ENCODE data around the gene RANBP9. TPM values are rescaled to one million over a fixed set of nuclear protein-coding genes. Genes with fewer than 3 reads are reported as not detected.

The RANBP9 gene
- polyA plus RNA-seq, 1 experiment = 14.4 TPM

DNA sequence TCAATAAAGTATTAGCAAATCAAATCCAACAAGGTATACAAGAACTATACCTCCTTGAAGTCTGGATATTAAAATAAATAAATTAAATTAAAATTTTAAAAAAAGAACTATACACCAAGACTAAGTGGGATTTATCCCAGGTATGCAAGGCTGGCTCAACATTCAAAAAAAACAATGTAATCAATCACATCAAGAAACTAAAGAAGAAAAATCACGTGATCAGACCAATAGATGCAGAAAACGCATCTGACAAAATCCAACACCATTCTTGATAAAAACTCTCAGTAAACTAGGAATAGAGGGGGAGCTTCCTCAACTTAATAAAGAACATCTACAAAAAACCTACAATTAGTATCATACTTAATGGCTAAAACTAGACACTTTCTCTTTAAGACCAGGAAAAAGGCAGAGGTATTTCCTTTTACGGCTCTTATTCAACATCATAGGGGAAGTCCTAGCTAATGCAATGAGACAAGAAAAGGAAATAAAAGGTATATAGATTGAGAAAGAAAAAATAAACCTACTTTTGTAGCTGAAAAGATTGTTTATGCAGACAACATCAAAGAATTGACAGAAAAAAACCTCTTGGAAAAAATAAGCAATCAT lies 35.0 kb downstream of the RANBP9 start:
- POLR2A ChIA-PET = no interaction called here

DNA sequence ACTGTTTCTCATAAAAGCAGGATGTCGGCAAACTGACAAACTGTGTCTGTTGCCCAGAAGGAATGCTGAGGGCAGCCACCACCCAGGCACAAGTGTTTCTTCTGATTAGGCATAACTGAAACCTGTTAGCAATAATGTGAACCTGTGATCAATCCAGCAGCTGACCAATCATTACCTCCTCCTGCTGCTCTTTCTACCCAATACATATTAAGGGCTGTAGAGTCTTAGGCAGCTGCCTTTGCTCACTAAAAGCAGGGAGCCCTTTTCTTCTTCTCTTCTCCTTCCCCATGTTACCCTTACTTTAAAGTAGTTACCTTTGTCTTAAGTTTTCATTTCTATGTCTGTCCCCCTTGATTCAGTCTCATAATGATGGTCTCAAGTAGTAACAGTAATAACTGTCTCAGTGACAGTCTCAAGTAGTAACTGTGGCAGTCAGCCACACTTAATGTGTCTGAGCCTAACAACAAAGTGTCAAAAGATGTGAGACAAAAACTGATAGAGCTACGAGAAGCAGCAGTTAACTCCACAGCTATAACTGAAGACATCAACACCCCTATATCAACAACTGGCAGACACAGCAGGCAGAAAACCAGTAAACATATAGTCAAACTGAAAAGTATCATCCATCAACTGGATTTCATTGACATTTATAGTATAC lies 37.0 kb downstream of the RANBP9 start:
- no peaks in the 10 kb centered on the region for H3K27me3 ChIP-seq (ENCODE audit: control insufficient read depth, insufficient read depth, low read length)
- no peak for DNase-seq (ENCODE audit: low read depth)
- H3K36me3 ChIP-seq (ENCODE audit: control insufficient read depth, insufficient read depth, low read length) = no peaks in the 10 kb centered on the region
- TF ChIP-seq, protein P1, sequence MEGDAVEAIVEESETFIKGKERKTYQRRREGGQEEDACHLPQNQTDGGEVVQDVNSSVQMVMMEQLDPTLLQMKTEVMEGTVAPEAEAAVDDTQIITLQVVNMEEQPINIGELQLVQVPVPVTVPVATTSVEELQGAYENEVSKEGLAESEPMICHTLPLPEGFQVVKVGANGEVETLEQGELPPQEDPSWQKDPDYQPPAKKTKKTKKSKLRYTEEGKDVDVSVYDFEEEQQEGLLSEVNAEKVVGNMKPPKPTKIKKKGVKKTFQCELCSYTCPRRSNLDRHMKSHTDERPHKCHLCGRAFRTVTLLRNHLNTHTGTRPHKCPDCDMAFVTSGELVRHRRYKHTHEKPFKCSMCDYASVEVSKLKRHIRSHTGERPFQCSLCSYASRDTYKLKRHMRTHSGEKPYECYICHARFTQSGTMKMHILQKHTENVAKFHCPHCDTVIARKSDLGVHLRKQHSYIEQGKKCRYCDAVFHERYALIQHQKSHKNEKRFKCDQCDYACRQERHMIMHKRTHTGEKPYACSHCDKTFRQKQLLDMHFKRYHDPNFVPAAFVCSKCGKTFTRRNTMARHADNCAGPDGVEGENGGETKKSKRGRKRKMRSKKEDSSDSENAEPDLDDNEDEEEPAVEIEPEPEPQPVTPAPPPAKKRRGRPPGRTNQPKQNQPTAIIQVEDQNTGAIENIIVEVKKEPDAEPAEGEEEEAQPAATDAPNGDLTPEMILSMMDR (IDR thresholded peaks at IDR 0.05; ENCODE audit: insufficient read depth, low read depth, low read length) = no peak
- H3K4me3 ChIP-seq (ENCODE audit: low read depth, low read length) = no peak overlapping the region
- ChIA-PET POLR2A (no interaction called here), CTCF (no interaction called here)

More for the DNA sequence above, 35.0 kb downstream of the RANBP9 start:
- no peak for DNase-seq (ENCODE audit: low read depth)
- Histone ChIP-seq H3K36me3 (ENCODE audit: control insufficient read depth, insufficient read depth, low read length) (no peaks in the 10 kb centered on the region), H3K4me3 (ENCODE audit: low read depth, low read length) (no peak overlapping the region), H3K27me3 (ENCODE audit: control insufficient read depth, insufficient read depth, low read length) (no peaks in the 10 kb centered on the region)
- CTCF ChIA-PET = no interaction called here
- TF ChIP-seq, protein P1 (IDR thresholded peaks at IDR 0.05; ENCODE audit: insufficient read depth, low read depth, low read length) = no peak

DNA sequence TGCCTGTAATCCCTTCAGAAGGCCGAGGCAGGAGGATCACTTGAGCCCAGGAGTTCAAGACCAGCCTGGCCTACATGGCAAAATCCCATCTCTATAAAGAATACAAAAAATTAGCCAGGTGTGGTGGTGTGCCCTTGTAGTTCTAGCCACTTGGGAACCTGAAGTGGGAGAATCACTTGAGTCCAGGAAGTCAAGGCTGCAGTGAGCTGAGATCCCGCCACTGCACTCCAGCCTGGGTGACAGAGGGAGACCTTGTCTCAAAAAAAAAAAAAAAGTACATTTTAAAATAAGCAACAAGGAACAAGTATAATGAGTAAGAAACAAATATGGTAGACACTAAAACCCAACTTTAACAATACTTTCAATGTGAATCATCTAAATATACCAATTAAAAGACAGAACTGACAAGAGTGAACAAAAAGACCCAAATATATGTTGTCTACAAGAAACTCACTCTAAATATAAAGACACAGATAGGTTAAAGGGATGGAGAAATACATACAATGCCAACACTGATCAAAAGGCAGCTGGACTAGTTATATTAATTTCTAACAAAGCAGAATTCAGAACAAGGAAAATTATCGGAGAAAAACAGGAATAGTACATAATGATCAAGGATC lies 37.7 kb downstream of the RANBP9 start:
- TF ChIP-seq, protein P1 (IDR thresholded peaks at IDR 0.05; ENCODE audit: insufficient read depth, low read depth, low read length) = no peak
- POLR2A ChIA-PET = no interaction called here
- no peak overlapping the region for H3K4me3 ChIP-seq (ENCODE audit: low read depth, low read length)
- no peaks in the 10 kb centered on the region for H3K27me3 ChIP-seq (ENCODE audit: control insufficient read depth, insufficient read depth, low read length)
- no peak for DNase-seq (ENCODE audit: low read depth)
- no peaks in the 10 kb centered on the region for H3K36me3 ChIP-seq (ENCODE audit: control insufficient read depth, insufficient read depth, low read length)
- CTCF ChIA-PET = no interaction called here

DNA sequence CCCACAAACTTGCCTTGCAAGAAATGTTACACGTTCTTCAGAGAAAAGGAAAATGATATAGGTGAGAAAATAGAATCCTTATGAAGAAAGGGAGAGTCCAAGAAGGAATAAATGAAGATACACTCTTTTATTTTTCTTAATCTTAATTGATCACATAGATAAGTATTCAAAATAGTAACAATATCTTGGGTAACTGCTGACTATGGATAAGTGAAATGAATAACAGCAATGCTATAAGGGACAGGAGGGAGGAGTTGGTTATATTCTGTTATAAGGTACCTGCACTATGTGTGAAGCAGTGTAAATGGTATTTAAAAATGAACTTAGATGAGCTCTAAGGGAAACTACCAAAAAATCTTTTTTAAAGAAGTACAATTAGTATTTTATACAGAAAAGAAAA lies 38.3 kb downstream of the RANBP9 start:
- TF ChIP-seq, protein P1 (IDR thresholded peaks at IDR 0.05; ENCODE audit: insufficient read depth, low read depth, low read length) = no peak
- CTCF ChIA-PET = no interaction called here
- Histone ChIP-seq H3K27me3 (ENCODE audit: control insufficient read depth, insufficient read depth, low read length) (no peaks in the 10 kb centered on the region), H3K36me3 (ENCODE audit: control insufficient read depth, insufficient read depth, low read length) (no peaks in the 10 kb centered on the region), H3K4me3 (ENCODE audit: low read depth, low read length) (no peak overlapping the region)
- DNase-seq (ENCODE audit: low read depth) = no peak
- POLR2A ChIA-PET = no interaction called here

DNA sequence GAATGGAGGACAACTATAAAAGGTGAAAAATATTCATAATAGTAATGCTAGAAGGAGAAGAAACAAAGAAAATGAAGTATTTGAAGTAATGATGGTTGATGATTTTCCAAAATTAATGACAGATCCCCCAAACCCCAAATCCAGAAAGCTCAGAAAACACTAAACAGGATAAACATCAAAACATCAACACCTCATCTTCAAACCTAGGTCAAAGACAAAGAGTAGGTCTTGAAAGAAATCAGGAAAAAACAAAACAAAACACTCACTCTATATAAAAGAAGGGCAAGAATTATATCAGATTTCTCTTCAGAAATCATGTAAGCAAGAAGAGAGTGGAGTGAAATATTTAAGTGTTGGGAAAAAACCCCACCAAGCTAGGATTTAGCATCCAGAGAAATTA lies 38.7 kb downstream of the RANBP9 start:
- no peaks in the 10 kb centered on the region for H3K27me3 ChIP-seq (ENCODE audit: control insufficient read depth, insufficient read depth, low read length)
- POLR2A ChIA-PET = no interaction called here
- TF ChIP-seq, protein P1 (IDR thresholded peaks at IDR 0.05; ENCODE audit: insufficient read depth, low read depth, low read length) = no peak
- H3K36me3 ChIP-seq (ENCODE audit: control insufficient read depth, insufficient read depth, low read length) = no peaks in the 10 kb centered on the region
- no peak overlapping the region for H3K4me3 ChIP-seq (ENCODE audit: low read depth, low read length)
- CTCF ChIA-PET = no interaction called here
- no peak for DNase-seq (ENCODE audit: low read depth)
